OCI-LY3 (cell line): ENCODE results near the gene NPLOC4.

Experiments
- H2AFZ ChIP-seq: fragments of 200-600, 300-600 bp; shearing (Covaris generic); 2 replicates; pipeline ENCODE4 v1.6.0; 2014; ENCODE audit warnings: antibody characterized with exemption, low read depth, low read length
- H3K27ac ChIP-seq: fragments of 200-600, 300-600 bp; sonication (generic); 2 replicates; pipeline ENCODE4 v1.5.1; 2014; ENCODE audit warnings: mild to moderate bottlenecking, low read length, moderate library complexity, mixed read lengths
- H3K27me3 ChIP-seq: fragments of 200-600, 300-600 bp; sonication (generic); 2 replicates; pipeline ENCODE4 v1.6.1; 2014; ENCODE audit warnings: low read depth, low read length, mixed read lengths
- H3K36me3 ChIP-seq: fragments of 200-600, 300-600 bp; sonication (generic); replicated peaks from 2 replicates; pipeline ENCODE3; 2014; ENCODE audit warnings: low read depth, low read length, mixed read lengths
- H3K4me1 ChIP-seq: fragments of 300-600, 200-600 bp; sonication (generic); 2 replicates; pipeline ENCODE4 v1.6.1; 2014; ENCODE audit warnings: low read length, mixed read lengths
- H3K4me2 ChIP-seq: fragments of 200-600, 300-600 bp; sonication (generic); 2 replicates; pipeline ENCODE4 v1.6.1; 2014; ENCODE audit warnings: low read length, mixed read lengths
- H3K4me3 ChIP-seq: fragments of 300-600, 200-600 bp; sonication (generic); 2 replicates; pipeline ENCODE4 v1.5.1; 2014; ENCODE audit warnings: antibody characterized with exemption, mild to moderate bottlenecking, low read length, moderate library complexity
- H3K79me2 ChIP-seq: fragments of 300-600, 200-600 bp; shearing (Covaris generic); 2 replicates; pipeline ENCODE4 v1.6.1; 2014; ENCODE audit warnings: mild to moderate bottlenecking, low read length, mixed read lengths
- H3K9ac ChIP-seq: fragments of 300-600, 200-600 bp; shearing (Covaris generic); 2 replicates; pipeline ENCODE4 v1.6.0; 2014; ENCODE audit warnings: mild to moderate bottlenecking, low read length, moderate library complexity
- H3K9me3 ChIP-seq: fragments of 200-600, 300-600 bp; shearing (Covaris generic); 2 replicates; pipeline ENCODE4 v1.6.1; 2014; ENCODE audit warnings: low read length, mixed read lengths; ENCODE audit not compliant: insufficient read depth
- H4K20me1 ChIP-seq: fragments of 200-600, 300-600 bp; sonication (generic); 2 replicates; pipeline ENCODE4 v1.6.1; 2016; ENCODE audit warnings: low read length, mixed read lengths; ENCODE audit not compliant: insufficient read depth
- EZH2phosphoT487 ChIP-seq: fragments of 200-600 bp; shearing (Covaris generic); IDR thresholded peaks from 2 replicates; pipeline ENCODE4 v1.6.1; 2018; ENCODE audit warnings: antibody characterized with exemption, mixed run types, low read depth
- TF ChIP-seq, protein P1 (sequence below): fragments of 200-600, 300-600 bp; sonication (generic); IDR thresholded peaks from 2 replicates; pipeline ENCODE4 v1.5.1; 2014; ENCODE audit warnings: antibody characterized with exemption, low read length, low read depth

NPLOC4 gene

DNA sequence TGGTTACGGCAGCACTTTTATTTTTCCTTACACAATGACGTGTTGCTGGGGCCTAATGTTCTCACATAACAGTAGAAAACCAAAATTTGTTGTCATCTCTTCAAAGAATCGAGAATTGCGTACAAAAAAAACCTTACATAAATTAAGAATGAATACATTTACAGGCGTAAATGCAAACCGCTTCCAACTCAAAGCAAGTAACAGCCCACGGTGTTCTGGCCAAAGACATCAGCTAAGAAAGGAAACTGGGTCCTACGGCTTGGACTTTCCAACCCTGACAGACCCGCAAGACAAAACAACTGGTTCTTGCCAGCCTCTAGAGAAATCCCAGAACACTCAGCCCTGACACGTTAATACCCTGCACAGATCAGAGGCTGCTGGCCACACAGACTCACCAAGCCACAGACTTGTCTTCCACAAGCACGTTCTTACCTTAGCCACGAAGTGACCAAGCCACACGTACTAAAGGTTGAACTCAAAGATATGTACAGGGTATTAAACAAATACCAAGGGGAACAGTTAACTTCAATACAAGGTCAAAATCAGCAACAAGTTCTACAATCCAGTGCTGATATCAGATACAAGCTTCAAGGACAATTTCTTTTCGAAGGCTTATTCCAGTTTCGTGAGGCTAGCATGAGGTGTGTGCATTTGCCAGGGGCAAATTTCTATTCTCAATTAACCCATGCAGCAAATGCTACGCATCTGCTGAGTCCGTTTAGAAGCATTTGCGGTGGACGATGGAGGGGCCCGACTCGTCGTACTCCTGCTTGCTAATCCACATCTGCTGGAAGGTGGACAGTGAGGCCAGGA is 126.7 kb downstream of the NPLOC4 start:
- Histone ChIP-seq H3K4me1 (peaks cover 23% of the 10 kb centered on the region), H4K20me1 (peaks cover 38% of the 10 kb centered on the region), H3K4me3 (peak overlapping the region; percentile 99), H2AFZ (no peak overlapping the region), H3K36me3 (peaks cover 40% of the 10 kb centered on the region), H3K27ac (peak overlapping the region; percentile 72; the same call in 1 of the 2 replicates), H3K27me3 (no peaks in the 10 kb centered on the region), H3K9ac (peak overlapping the region; percentile 94; the same call in 1 of the 2 replicates), H3K9me3 (no peaks in the 10 kb centered on the region), H3K79me2 (peaks cover 31% of the 10 kb centered on the region), H3K4me2 (peak overlapping the region; percentile 96)
- TF ChIP-seq EZH2phosphoT487: no peak
- TF ChIP-seq, protein P1, sequence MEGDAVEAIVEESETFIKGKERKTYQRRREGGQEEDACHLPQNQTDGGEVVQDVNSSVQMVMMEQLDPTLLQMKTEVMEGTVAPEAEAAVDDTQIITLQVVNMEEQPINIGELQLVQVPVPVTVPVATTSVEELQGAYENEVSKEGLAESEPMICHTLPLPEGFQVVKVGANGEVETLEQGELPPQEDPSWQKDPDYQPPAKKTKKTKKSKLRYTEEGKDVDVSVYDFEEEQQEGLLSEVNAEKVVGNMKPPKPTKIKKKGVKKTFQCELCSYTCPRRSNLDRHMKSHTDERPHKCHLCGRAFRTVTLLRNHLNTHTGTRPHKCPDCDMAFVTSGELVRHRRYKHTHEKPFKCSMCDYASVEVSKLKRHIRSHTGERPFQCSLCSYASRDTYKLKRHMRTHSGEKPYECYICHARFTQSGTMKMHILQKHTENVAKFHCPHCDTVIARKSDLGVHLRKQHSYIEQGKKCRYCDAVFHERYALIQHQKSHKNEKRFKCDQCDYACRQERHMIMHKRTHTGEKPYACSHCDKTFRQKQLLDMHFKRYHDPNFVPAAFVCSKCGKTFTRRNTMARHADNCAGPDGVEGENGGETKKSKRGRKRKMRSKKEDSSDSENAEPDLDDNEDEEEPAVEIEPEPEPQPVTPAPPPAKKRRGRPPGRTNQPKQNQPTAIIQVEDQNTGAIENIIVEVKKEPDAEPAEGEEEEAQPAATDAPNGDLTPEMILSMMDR: no peak

DNA sequence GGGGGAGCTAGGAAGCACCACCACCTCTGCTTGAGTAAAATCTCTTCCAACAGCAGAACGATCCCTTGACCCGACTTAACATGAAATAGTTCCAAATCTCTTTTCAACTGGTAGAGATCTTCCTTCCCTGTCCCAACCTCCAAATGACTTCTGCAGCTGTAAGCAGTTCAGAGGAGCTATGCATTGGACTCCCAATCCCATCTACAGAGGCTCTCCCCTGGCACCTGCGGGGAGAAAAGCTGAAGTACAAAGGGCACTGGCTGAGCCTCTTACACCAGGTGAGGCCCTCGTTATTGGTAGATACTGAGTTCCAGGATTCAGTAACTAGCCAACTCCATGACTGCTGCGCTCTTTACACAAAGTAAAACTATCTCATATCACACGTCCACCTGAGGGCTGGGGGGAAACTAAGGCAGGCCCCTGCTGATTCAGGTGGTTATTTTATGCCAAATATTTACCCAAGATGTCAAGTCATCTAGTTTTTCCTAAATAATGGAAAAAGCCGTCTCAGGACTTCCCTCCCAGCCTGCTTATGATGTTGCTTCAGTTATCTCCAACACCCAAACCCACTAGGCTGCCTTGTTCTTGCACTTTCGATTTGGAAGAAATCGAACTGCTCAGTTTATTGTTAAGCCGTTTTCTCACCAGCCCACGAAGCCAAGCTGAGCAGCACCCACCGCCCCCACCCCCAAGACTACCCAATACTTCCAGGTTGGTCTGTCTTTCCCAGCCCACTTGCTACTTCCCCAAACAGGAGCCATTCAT is 127.5 kb downstream of the NPLOC4 start:
- Histone ChIP-seq H3K27ac (0 out of 2 replicates have a peak overlapping the region, but pooled peaks have one; percentile 14), H3K4me2 (peak overlapping the region; percentile 96), H2AFZ (no peak overlapping the region), H3K9me3 (no peaks in the 10 kb centered on the region), H3K27me3 (no peaks in the 10 kb centered on the region), H4K20me1 (peaks cover 38% of the 10 kb centered on the region), H3K4me3 (peak overlapping the region; percentile 99), H3K36me3 (peaks cover 40% of the 10 kb centered on the region), H3K9ac (0 out of 2 replicates have a peak overlapping the region, but pooled peaks have one; percentile 94), H3K79me2 (peaks cover 30% of the 10 kb centered on the region), H3K4me1 (peaks cover 23% of the 10 kb centered on the region)
- TF ChIP-seq EZH2phosphoT487: no peak
- TF ChIP-seq, protein P1: no peak

GRCh38 chr17:81508639-81509206 is 128.2 kb downstream of the NPLOC4 start:
- Histone ChIP-seq H3K9ac (no peak overlapping the region), H3K27ac (no peak overlapping the region), H3K4me3 (no peak overlapping the region), H3K36me3 (peaks cover 40% of the 10 kb centered on the region), H3K4me1 (peaks cover 23% of the 10 kb centered on the region), H3K79me2 (peaks cover 30% of the 10 kb centered on the region), H3K9me3 (no peaks in the 10 kb centered on the region), H4K20me1 (peaks cover 38% of the 10 kb centered on the region), H2AFZ (no peak overlapping the region), H3K27me3 (no peaks in the 10 kb centered on the region), H3K4me2 (no peak overlapping the region)
- TF ChIP-seq, protein P1: no peak
- TF ChIP-seq EZH2phosphoT487: no peak
